Uterus (tissue), 2 donors: ENCODE data around the gene THRAP3.

Source experiments
- CTCF ChIP-seq, 4 experiments: fragments of 200-600 bp in 2 of 4; fragments of 450-650 bp in 2 of 4; sonication (generic) in 2 of 4; IDR thresholded peaks; one replicate each; pipeline ENCODE4 v1.5.1; 2016 to 2019; ENCODE audit warnings: antibody characterized with exemption in 4 of 4, mild to moderate bottlenecking in 2 of 4, moderate library complexity in 1 of 4
- POLR2A ChIP-seq, 2 donors: fragments of 450-650 bp; IDR thresholded peaks; one replicate each; pipeline ENCODE4 v1.6.1; 2016; ENCODE audit warnings: antibody characterized with exemption in 2 of 2, mild to moderate bottlenecking in 1 of 2, moderate library complexity in 1 of 2

DNA sequence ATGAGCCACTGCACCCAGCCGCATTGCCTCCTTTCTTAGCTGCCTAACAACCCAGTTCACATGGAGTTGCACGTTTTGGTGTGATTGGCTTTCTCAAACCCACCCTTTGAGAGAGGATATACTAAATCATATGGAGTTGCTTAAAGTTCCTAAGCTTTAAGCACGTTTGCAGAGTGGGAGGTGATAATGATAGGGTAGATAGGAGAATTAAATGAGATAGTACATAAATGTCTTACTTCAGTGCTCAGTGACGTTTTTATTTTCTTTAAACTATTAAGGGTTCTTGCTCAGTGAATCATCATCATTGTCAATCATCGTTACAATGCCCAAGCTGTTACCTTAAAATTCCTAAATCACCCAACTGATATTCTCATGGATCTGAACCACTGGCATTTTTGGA is 79.0 kb downstream of the THRAP3 start:
- no peak for TF ChIP-seq CTCF (IDR thresholded peaks at IDR 0.05)
- no peak for TF ChIP-seq POLR2A (IDR thresholded peaks at IDR 0.05)
